Thyroid gland (tissue), 4 donors: Measurements from ENCODE around the gene LRRC8B. TPM values are rescaled to one million over a fixed set of nuclear protein-coding genes. Genes with fewer than 3 reads are reported as not detected.
A peak's percentile ranks its signal among the peaks of the same experiment; 100 is the strongest.
"Not testable (repeated sequence)": the region's sequence is repeated elsewhere in the genome, so short reads cannot be mapped to it uniquely, and the experiment has no call there.

ENCODE experiments used
- DNase-seq, 2 donors: peaks; one replicate each; pipeline ENCODE4 v3.0.0-alpha.2; 2019
- H3K27ac ChIP-seq, 3 donors: fragments of 200-600 bp; sonication (generic); 1 replicate in 2 of 3; 2 replicates in 1 of 3; pipeline ENCODE4 v1.5.1; 2016 to 2019; ENCODE audit warnings: mild to moderate bottlenecking in 1 of 3, moderate library complexity in 1 of 3
- H3K27me3 ChIP-seq: fragments of 200-600 bp; sonication (generic); one replicate; pipeline ENCODE4 v1.5.1; 2019
- H3K36me3 ChIP-seq, 2 donors: fragments of 200-600 bp; sonication (generic); one replicate each; pipeline ENCODE4 v1.5.1; 2016 to 2019
- H3K4me1 ChIP-seq, 2 donors: fragments of 200-600 bp; sonication (generic); one replicate each; pipeline ENCODE4 v1.5.1; 2017 to 2019
- H3K4me3 ChIP-seq, 3 donors: fragments of 200-600 bp; sonication (generic); replicated peaks in 1 of 3; 1 replicate in 2 of 3; 2 replicates in 1 of 3; pipeline ENCODE4 v1.5.1; 2016; ENCODE audit warnings: mild to moderate bottlenecking in 1 of 3
- H3K9me3 ChIP-seq: fragments of 200-600 bp; sonication (generic); one replicate; pipeline ENCODE4 v1.5.1; 2017
- POLR2A ChIP-seq, 2 donors: fragments of 450-650 bp; IDR thresholded peaks; one replicate each; pipeline ENCODE4 v1.6.1; 2017; ENCODE audit warnings: antibody characterized with exemption in 2 of 2, mild to moderate bottlenecking in 2 of 2, moderate library complexity in 1 of 2
- WGBS, 2 donors: methylation state at CpG; one replicate each; pipeline ENCODE4 v1.1.5; 2017; 5-methylcytosine and 5-hydroxymethylcytosine counted together
- intact Hi-C: fragments of 100-400 bp; cut with DNase I; formaldehyde crosslinking; loops from one replicate; pipeline ENCODE4 v1.15.1; 2023
- total RNA-seq, 4 donors: library from RNA; depleted of rRNA; stranded (reverse); fragments of >200 nt; gene quantifications; one replicate each; pipeline ENCODE4 v1.2.3, GENCODE V29; 2016
- TF ChIP-seq, protein P1 (sequence below), 6 experiments: fragments of 200-600 bp in 3 of 6; fragments of 450-650 bp in 3 of 6; sonication (generic) in 3 of 6; IDR thresholded peaks; one replicate each; pipeline ENCODE4 v1.5.1; 2016 to 2019; ENCODE audit warnings: antibody characterized with exemption in 6 of 6, mild to moderate bottlenecking in 2 of 6, inconsistent platforms in 1 of 6, moderate library complexity in 1 of 6

Gene LRRC8B
- total RNA-seq, 4 donors from 2014 or later, result 11.5 to 27.8 (median 24.4) TPM

DNA sequence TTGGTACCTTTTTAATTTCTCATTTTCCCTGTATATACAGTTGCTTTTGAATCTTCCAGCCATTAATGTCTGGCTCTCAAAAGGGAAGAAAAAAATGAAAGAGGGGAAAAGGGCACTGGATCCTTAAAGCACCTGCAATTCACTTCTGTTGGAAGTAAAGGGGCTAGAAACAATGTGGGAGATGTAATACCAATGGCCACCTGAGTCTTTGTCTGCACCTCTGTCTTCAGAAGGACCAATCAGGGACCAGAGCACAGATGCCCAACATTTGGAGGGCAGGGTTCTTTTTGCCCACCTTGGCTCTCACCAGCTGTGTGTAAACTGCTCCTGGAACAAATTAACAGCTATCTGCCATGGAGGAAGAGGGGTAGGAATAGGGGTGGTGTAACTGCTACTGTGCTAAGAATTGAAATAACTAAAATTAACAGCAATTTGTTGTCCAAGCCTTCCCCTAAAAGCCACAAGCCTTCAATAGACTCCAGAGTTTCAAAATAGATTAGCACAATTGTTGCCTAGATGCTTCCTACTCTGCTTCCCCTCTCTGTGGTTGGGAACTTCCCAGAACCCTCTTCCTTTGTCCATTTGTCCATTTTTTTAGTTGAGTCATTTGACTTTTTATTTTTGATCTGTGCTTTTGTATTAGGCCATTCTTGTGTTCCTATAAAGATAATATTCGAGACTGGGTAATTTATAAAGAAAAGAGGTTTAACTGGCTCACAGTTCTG is 11.5 kb upstream of the LRRC8B start:
- no peaks in the 10 kb centered on the region for H3K27me3 ChIP-seq
- 79 to 84% methylated on average over 1 of the region's 1 CpG for WGBS, 2 donors
- TF ChIP-seq POLR2A (IDR thresholded peaks at IDR 0.05), result no peak
- TF ChIP-seq, protein P1, sequence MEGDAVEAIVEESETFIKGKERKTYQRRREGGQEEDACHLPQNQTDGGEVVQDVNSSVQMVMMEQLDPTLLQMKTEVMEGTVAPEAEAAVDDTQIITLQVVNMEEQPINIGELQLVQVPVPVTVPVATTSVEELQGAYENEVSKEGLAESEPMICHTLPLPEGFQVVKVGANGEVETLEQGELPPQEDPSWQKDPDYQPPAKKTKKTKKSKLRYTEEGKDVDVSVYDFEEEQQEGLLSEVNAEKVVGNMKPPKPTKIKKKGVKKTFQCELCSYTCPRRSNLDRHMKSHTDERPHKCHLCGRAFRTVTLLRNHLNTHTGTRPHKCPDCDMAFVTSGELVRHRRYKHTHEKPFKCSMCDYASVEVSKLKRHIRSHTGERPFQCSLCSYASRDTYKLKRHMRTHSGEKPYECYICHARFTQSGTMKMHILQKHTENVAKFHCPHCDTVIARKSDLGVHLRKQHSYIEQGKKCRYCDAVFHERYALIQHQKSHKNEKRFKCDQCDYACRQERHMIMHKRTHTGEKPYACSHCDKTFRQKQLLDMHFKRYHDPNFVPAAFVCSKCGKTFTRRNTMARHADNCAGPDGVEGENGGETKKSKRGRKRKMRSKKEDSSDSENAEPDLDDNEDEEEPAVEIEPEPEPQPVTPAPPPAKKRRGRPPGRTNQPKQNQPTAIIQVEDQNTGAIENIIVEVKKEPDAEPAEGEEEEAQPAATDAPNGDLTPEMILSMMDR (IDR thresholded peaks at IDR 0.05), result no peak
- no peak overlapping the region for H3K4me3 ChIP-seq
- H3K4me1 ChIP-seq, result peaks cover 1 to 2% of the 10 kb centered on the region in 2 donors
- DNase-seq, result no peak
- H3K27ac ChIP-seq, result no peak overlapping the region
- no peaks in the 10 kb centered on the region for H3K9me3 ChIP-seq
- H3K36me3 ChIP-seq, result no peaks in the 10 kb centered on the region
- intact Hi-C loops, result no loop called here

DNA sequence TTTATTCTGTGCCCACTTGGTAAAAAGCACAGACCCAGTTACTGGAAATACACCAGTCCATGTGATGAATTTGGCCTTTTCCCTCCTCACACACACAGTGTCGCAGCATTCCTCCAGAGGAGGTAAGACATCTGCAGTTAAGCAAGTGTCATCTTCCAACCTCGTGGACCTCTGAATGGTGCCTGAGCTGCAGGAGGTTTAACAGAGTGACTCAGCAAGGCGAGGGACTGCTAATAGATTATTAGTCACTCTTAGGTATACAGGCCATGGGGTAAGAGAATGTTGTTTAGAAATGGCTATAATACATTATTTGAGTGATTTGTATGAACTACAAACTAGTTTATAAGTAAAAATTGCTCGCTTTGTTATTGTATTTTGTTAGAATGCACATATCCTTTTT is 8.6 kb upstream of the LRRC8B start:
- Histone ChIP-seq H3K36me3 (no peaks in the 10 kb centered on the region), H3K27ac (no peak overlapping the region), H3K27me3 (no peaks in the 10 kb centered on the region), H3K4me3 (no peak overlapping the region), H3K9me3 (no peaks in the 10 kb centered on the region), H3K4me1 (peaks cover 6 to 11% of the 10 kb centered on the region in 2 donors)
- no peak for DNase-seq
- WGBS, 2 donors, result 83 to 86% methylated on average over 4 of the region's 4 CpGs
- intact Hi-C loops, result no loop called here
- TF ChIP-seq, protein P1 (IDR thresholded peaks at IDR 0.05), result no peak
- no peak for TF ChIP-seq POLR2A (IDR thresholded peaks at IDR 0.05)

DNA sequence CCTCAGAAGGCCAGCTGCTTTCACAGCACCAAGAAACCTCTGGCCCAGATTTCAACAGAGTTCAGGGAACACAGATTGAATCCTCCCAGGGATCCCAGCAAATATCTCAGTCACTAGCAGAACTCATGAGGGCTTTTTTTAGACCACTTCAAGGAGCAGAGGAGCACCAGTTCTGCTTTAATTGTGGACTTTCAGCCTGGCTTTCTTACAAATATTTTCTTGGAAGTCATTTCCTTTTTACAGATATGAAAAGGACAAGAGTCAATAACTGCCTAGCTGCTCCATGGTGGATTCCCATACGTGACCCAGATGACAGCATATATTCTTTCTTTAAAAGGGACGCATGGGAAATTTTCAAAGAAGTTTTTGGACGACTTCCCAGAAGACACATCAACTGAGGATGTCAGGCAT is 6.4 kb upstream of the LRRC8B start:
- Histone ChIP-seq H3K4me3 (no peak overlapping the region), H3K36me3 (no peaks in the 10 kb centered on the region), H3K4me1 (peaks cover 6 to 11% of the 10 kb centered on the region in 2 donors), H3K9me3 (no peaks in the 10 kb centered on the region), H3K27me3 (no peaks in the 10 kb centered on the region), H3K27ac (peak overlapping the region in 1 of 3 donors; percentile 53)
- WGBS, 2 donors, result 54 to 58% methylated on average over 3 of the region's 3 CpGs
- intact Hi-C loops, result no loop called here
- no peak for DNase-seq
- no peak for TF ChIP-seq POLR2A (IDR thresholded peaks at IDR 0.05)
- TF ChIP-seq, protein P1 (IDR thresholded peaks at IDR 0.05), result no peak

DNA sequence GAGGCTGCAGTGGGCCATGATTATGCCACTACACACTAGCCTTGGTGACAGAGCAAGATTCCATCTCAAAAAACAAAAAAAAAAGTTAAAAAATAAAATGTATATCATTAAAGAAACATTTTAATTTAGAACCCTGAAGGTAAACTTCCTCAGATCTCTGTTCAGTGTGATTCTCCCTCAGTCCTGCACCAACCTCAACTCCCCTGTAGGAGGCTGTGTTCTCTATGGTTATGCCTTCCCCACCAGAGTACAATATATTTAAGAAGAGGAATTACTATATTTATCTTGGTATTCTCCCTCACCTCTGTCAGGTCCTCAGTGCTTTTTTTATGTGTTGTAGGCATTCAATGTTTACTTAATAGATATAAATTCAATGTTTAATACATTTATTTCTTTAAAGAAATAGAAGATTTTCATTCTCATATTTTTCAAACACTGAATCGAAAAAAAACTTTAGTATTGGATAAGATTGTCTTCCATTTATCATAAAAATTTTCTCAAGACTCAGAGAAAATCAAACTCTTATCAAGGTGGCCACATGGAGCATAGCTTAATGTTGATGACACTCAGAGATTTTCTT is 4.8 kb upstream of the LRRC8B start:
- Histone ChIP-seq H3K36me3 (no peaks in the 10 kb centered on the region), H3K27ac (no peak overlapping the region), H3K4me1 (peaks cover 6 to 11% of the 10 kb centered on the region in 2 donors), H3K27me3 (no peaks in the 10 kb centered on the region), H3K9me3 (no peaks in the 10 kb centered on the region), H3K4me3 (no peak overlapping the region)
- DNase-seq, result no peak
- TF ChIP-seq, protein P1 (IDR thresholded peaks at IDR 0.05), result peak in 5 of 6 experiments; percentile 11 to 41 (median 22)
- TF ChIP-seq POLR2A (IDR thresholded peaks at IDR 0.05), result no peak
- intact Hi-C loops, result no loop called here
- WGBS, 2 donors, result 96 to 100% methylated on average over 1 of the region's 1 CpG

DNA sequence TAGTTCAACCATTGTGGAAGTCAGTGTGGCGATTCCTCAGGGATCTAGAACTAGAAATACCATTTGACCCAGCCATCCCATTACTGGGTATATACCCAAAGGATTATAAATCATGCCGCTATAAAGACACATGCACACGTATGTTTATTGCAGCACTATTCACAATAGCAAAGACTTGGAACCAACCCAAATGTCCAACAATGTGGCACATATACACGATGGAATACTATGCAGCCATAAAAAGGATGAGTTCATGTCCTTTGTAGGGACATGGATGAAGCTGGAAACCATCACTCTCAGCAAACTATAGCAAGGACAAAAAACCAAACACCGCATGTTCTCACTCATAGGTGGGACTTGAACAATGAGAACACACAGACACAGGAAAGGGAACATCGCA is 2.7 kb upstream of the LRRC8B start:
- H3K9me3 ChIP-seq, H3K4me3 ChIP-seq, H3K27me3 ChIP-seq, intact Hi-C loops, H3K36me3 ChIP-seq, DNase-seq, H3K27ac ChIP-seq: not testable (repeated sequence)
- 98 to 99% methylated on average over 6 of the region's 6 CpGs for WGBS, 2 donors
- peaks cover 6 to 11% of the 10 kb centered on the region in 2 donors for H3K4me1 ChIP-seq
